Activated CD8-positive, alpha-beta memory T cell treated with anti-CD3 and anti-CD28 coated beads, Interleukin-2, amount 10 ng/mL, durations not matched to agents 7 days and 5 days (primary cell): ENCODE data around the gene FAM171A2. TPM values are rescaled to one million over a fixed set of nuclear protein-coding genes. Genes with fewer than 3 reads are reported as not detected.

ENCODE experiments used
- ATAC-seq: fragments of 150-1000 bp; cut with Tn5 transposase; one replicate; pipeline ENCODE4 v1.10.0; 2021; ENCODE audit warnings: moderate library complexity
- CTCF ChIA-PET: fragments of 350-600 bp; sonication (Branson Sonifier 250); formaldehyde crosslinking; loops from one replicate; lab custom pipeline; 2021; ENCODE audit warnings: antibody characterized with exemption; lab: Charles Lee
- DNase-seq: peaks from one replicate; pipeline ENCODE4 v3.0.0-alpha.2; 2020
- H3K27ac Mint-ChIP-seq: one replicate; pipeline ENCODE4 v1.8.0; 2021; ENCODE audit warnings: mild to moderate bottlenecking, mixed read lengths
- H3K27me3 Mint-ChIP-seq: one replicate; pipeline ENCODE4 v1.8.0; 2021; ENCODE audit warnings: mixed read lengths
- H3K36me3 Mint-ChIP-seq: one replicate; pipeline ENCODE4 v1.8.0; 2021; ENCODE audit warnings: mild to moderate bottlenecking, mixed read lengths
- H3K4me1 Mint-ChIP-seq: one replicate; pipeline ENCODE4 v1.8.0; 2021; ENCODE audit warnings: mixed read lengths
- H3K4me3 Mint-ChIP-seq: one replicate; pipeline ENCODE4 v1.8.0; 2021; ENCODE audit warnings: mild to moderate bottlenecking, moderate library complexity, mixed read lengths
- H3K9me3 Mint-ChIP-seq: one replicate; pipeline ENCODE4 v1.8.0; 2022; ENCODE audit warnings: low read depth, mixed read lengths
- total RNA-seq, 2 experiments: library from RNA; stranded (reverse); gene quantifications; one replicate each; pipeline ENCODE4 v1.2.3, GENCODE V29; 2021

Gene FAM171A2
- total RNA-seq, 2 experiments from 2014 or later = 0.26 TPM; not detected in 1

DNA sequence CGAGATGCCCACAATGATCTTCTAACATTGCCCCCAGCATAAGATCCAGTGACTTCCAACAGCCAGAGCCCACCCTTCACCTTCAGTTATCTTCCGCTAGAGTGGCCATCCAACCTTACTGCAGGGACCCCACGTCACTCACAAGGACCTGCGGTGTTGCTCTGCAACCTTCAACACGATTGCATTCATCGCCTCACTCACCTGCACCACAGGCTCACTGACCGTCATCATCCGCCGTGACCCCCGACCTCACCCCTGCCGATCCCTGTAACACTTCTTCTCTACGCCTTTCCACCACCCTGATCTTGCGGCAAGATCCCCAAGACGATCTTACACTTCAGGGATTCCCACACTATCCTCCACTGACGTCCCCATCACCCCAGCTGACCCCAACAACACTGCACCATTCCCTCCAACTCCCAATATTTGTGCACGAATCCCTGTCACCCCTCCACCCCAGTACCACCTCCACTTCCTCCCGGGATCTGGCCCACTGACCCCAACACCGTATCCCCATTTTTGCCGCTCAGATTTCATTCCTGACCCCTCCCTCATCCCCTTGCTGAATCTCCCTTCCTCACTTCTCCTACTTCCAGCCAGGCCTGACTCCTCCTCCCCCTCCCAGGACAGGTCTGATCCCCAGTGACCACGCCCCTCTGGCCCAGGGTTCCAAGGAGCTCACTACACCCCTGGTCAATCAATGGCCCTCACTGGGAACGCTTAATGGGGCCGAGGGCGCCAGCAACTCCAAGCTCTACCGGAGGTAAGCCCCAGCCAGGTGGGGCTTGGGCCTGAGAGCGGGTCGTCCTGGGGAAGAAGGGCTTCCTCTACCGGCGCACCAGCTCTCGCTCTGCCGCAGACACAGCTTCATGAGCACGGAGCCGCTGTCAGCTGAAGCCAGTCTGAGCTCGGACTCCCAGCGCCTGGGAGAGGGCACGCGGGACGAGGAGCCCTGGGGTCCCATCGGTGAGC, 47.6 kb downstream of the FAM171A2 start:
- H3K4me3 Mint-ChIP-seq = peak overlapping the region; percentile 8
- peaks cover under 1% of the 10 kb centered on the region for H3K36me3 Mint-ChIP-seq
- DNase-seq = no peak
- peaks cover 31% of the 10 kb centered on the region for H3K27me3 Mint-ChIP-seq
- peaks cover 9% of the 10 kb centered on the region for H3K4me1 Mint-ChIP-seq
- CTCF ChIA-PET = interaction anchor here (0.9 to 2.5 kb wide), 8 partner anchors 14 to 217 kb away, joined by 4 to 14 read pairs (median 8); partner anchors contain the start of gene FAM171A2
- no peak for ATAC-seq
- H3K27ac Mint-ChIP-seq = no peak overlapping the region
- no peaks in the 10 kb centered on the region for H3K9me3 Mint-ChIP-seq

DNA sequence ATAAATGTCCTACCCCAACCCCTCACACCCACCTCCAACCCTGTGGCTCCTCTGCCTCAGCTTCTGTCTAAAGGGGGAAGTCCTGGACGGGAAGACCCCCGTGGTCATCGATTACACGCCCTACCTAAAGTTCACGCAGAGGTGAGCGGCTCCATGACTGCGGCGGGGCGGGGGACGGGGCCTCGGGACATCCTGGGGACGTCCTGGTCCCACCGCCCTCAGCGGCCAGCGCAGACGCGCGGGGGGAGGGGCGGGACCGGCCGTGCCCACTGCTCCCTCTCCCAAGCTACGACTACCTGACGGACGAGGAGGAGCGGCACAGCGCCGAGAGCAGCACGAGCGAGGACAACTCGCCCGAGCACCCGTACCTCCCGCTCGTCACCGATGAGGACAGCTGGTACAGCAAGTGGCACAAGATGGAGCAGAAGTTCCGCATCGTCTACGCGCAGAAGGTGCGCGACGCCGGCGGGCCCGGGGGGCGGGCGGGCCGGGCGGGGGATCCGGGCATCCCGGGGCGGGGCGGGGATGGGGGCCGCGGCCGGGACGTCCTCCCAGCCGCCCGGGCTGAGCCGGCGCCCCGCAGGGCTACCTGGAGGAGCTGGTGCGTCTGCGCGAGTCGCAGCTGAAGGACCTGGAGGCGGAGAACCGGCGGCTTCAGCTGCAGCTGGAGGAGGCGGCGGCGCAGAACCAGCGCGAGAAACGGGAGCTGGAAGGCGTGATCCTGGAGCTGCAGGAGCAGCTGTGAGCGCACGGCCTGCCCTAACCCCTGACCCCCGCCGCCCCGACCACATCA, 48.6 kb downstream of the FAM171A2 start:
- Mint-ChIP-seq H3K9me3 (no peaks in the 10 kb centered on the region), H3K4me3 (peak overlapping the region; percentile 59), H3K4me1 (peaks cover 9% of the 10 kb centered on the region), H3K27me3 (peaks cover 31% of the 10 kb centered on the region), H3K27ac (no peak overlapping the region), H3K36me3 (no peaks in the 10 kb centered on the region)
- ATAC-seq (peak; percentile 69), DNase-seq (peak; percentile 56)
- CTCF ChIA-PET = interaction anchor here (0.9 to 2.0 kb wide), 6 partner anchors 16 to 105 kb away, joined by 3 to 11 read pairs (median 5); partner anchors contain the start of gene FAM171A2

DNA sequence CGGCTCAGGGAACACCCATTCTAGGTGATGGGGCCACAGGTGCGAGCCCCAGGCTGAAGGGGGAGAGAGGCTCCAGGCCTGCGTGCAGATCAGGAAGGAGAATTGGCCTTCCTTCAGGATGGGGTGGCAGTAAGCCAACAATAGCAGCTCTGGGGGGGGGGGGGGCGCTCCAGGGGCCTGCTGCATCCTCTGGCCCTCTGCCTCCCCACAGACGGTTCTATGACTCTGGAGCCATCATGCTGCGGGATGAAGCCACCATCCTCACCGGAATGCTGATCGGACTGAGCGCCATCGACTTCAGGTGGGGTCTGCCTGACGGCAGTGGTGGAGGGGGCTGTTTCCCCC, 49.2 kb downstream of the FAM171A2 start:
- H3K36me3 Mint-ChIP-seq = no peaks in the 10 kb centered on the region
- peaks cover 9% of the 10 kb centered on the region for H3K4me1 Mint-ChIP-seq
- no peaks in the 10 kb centered on the region for H3K9me3 Mint-ChIP-seq
- DNase-seq = no peak
- no peak overlapping the region for H3K4me3 Mint-ChIP-seq
- ATAC-seq = no peak
- CTCF ChIA-PET = interaction anchor here (1.0 to 2.0 kb wide), 4 partner anchors 17 to 104 kb away, joined by 3 to 11 read pairs (median 6); no protein-coding TSS in a partner anchor
- no peak overlapping the region for H3K27ac Mint-ChIP-seq
- peaks cover 31% of the 10 kb centered on the region for H3K27me3 Mint-ChIP-seq

DNA sequence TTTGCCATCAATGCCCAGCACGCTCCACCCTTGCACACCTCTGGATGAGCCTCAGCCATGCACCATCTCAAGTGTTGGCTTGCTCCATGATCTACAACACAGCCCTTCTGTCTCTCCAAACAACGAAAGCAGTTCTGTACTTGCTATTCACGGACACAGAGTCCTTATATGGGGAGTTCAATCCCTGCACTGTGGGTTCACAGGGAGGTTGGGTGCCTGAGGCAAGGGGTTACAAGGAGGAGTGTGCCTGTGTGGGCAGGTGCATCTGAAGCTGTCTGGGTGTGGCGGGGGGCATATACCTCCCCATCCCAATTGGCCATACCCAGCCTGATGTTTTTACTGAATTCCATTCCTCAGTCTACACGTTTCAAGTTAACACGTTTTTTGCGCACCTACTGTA, 49.6 kb downstream of the FAM171A2 start:
- H3K27me3 Mint-ChIP-seq = peaks cover 31% of the 10 kb centered on the region
- H3K4me1 Mint-ChIP-seq = peaks cover 12% of the 10 kb centered on the region
- no peaks in the 10 kb centered on the region for H3K9me3 Mint-ChIP-seq
- CTCF ChIA-PET = interaction anchor here (0.7 to 2.0 kb wide), 5 partner anchors 13 to 104 kb away, joined by 3 to 11 read pairs (median 3); no protein-coding TSS in a partner anchor
- no peaks in the 10 kb centered on the region for H3K36me3 Mint-ChIP-seq
- no peak for DNase-seq
- H3K27ac Mint-ChIP-seq = no peak overlapping the region
- ATAC-seq = no peak
- H3K4me3 Mint-ChIP-seq = no peak overlapping the region

DNA sequence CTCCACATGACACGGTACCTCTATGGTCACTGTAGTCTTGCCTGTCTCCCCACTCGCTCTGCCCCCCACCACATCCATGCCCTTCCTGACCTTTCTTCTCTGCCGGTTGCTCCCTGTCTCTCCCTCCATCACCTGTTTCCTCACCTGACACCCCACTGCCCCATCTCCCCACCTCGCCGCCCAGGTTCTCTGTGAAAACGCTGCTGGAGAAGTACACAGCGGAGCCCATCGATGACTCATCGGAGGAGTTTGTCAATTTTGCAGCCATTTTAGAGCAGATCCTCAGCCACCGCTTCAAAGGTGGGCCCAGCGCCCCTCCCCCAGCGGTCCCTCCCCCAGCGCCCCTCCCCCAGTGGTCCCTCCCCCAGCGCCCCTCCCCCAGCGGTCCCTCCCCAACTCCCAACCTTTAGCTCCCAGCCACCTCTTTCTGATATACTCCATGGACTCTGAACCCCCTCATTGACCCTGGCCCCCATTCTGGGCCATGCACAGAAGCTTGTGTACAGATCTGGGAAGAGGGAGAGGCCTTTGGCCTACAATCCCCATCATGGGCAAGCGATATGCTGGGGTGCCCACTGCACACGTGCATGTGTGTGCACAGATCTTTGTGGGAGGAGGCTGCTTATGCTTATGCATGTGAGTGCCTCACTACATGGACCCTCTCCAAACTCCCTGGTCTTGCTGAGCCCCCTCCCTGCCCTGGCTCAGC, 51.1 kb downstream of the FAM171A2 start:
- CTCF ChIA-PET = interaction anchor here (2.5 kb wide), 1 partner anchor 102 kb away, joined by 8 read pairs; no protein-coding TSS in a partner anchor
- H3K4me1 Mint-ChIP-seq = peaks cover 12% of the 10 kb centered on the region
- DNase-seq (no peak), ATAC-seq (no peak)
- H3K27ac Mint-ChIP-seq = no peak overlapping the region
- H3K36me3 Mint-ChIP-seq = no peaks in the 10 kb centered on the region
- peaks cover 33% of the 10 kb centered on the region for H3K27me3 Mint-ChIP-seq
- no peaks in the 10 kb centered on the region for H3K9me3 Mint-ChIP-seq
- no peak overlapping the region for H3K4me3 Mint-ChIP-seq

DNA sequence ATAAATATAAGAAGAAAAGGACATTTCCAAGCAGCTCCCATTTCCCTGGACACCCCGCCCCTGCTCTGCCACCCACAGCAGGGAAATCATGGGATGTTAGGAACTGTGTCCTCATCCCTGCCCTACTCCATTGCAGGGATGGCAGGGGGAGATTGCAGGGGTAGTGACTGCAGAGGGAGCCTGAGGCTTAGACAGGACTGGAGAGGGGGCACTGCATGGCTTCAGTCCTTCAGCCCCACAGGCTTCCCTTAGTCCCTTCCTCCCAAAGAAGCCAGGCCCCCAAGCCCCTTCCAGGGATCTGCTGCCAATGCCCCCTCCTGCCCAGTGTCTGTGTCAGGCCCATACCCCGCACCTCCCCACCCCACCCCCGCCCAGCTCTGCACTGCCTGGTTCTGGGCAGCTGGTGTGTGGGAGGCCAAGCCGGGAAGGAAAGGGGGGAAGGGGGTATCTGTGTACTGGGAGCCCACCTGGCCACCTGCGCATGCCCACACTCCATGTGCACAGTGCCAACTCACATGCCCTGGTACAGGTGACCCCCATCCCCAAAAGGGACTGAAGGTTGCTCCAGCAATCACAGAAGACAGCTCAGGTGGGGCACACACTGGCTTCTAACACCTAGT, 52.0 kb downstream of the FAM171A2 start:
- no peak for DNase-seq
- no peak overlapping the region for H3K4me3 Mint-ChIP-seq
- ATAC-seq = no peak
- H3K4me1 Mint-ChIP-seq = peaks cover 12% of the 10 kb centered on the region
- H3K9me3 Mint-ChIP-seq = no peaks in the 10 kb centered on the region
- H3K27me3 Mint-ChIP-seq = peaks cover 33% of the 10 kb centered on the region
- no peaks in the 10 kb centered on the region for H3K36me3 Mint-ChIP-seq
- CTCF ChIA-PET = interaction anchor here (0.6 to 2.5 kb wide), 3 partner anchors 53 to 101 kb away, joined by 3 to 8 read pairs (median 7); no protein-coding TSS in a partner anchor
- H3K27ac Mint-ChIP-seq = no peak overlapping the region

DNA sequence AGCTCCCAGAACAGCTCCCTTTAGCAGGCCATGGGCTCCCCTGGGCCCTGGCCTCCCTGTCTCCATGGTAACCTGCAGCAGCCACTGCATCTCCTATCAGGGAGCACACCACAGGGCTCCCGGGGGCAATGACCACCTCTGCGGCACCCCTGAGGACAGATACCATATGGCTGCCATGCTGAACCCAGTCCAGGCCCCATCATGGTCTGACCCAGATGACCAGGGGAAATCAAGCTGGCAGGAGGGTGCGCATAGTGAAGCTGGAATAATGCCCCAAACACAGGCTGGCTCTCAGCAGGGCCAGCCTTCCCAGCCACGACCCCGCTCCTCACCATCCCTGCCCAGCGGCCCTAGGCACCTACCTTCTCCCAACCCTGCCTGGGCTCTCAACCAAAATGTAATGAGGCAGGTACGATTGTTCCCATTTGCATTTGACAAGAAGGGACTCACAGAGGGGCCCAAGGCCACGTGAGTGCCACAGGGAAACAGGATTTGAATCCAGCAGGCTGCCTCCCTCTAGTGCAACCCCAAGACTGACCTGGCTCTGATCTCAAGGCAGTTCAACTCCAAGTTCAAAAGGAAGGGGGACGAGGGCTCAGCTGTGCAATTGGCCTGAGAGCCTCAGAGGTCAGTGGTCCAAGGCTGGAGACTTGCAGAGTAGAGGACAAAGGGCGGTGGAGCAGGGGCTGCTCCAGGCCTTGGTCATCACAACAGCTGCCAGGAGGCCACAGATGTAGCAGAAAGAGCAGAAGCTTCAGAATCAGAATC, 52.9 kb downstream of the FAM171A2 start:
- Mint-ChIP-seq H3K27ac (no peak overlapping the region), H3K4me1 (peaks cover 6% of the 10 kb centered on the region), H3K9me3 (no peaks in the 10 kb centered on the region), H3K27me3 (peaks cover 30% of the 10 kb centered on the region), H3K36me3 (no peaks in the 10 kb centered on the region), H3K4me3 (no peak overlapping the region)
- DNase-seq (no peak), ATAC-seq (no peak)
- CTCF ChIA-PET = interaction anchor here (0.6 to 2.5 kb wide), 4 partner anchors 21 to 101 kb away, joined by 3 to 8 read pairs (median 5); no protein-coding TSS in a partner anchor

DNA sequence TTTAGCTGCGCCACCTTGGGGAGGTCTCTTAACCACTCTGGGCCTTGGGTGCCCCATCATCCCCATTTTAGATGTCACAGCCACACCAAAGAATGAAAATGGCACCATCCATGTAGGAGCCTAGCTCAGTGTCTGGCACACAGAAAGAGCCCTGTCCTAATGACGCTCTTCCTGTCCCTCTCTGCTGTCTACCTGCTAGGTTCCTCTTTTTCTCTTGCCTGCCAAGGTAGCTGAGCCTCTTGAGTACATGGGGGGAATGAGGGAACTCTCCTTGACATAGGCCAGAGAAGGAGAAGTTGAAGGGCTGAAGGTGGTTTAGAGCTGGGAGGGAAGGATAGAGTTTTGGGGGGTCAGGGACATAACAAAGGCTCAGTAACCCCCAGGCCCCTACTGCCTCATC, 53.5 kb downstream of the FAM171A2 start:
- Mint-ChIP-seq H3K27ac (no peak overlapping the region), H3K9me3 (no peaks in the 10 kb centered on the region), H3K27me3 (peaks cover 25% of the 10 kb centered on the region), H3K4me3 (no peak overlapping the region), H3K4me1 (peaks cover 3% of the 10 kb centered on the region), H3K36me3 (no peaks in the 10 kb centered on the region)
- ATAC-seq = no peak
- CTCF ChIA-PET = no interaction called here
- DNase-seq = no peak

DNA sequence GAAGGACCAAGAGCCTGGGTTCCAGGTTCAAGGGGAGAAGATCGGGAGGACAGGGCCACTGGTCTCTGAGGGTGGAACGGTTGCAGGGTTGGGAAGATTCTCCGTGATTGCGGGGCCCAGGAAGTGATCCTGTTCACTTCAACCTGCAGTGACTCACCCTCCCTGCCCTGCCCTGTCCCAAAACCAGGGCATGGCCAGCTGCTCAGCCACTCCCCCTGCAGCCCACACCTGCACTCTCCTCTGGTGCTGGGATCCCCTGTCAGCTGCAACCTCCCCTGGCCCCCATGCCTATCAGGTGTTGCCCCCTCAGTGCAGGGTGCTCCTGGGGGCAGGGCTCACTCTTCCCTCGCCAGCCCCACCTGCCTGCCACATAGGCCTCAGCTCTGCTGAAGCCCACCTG, 54.2 kb downstream of the FAM171A2 start:
- CTCF ChIA-PET = no interaction called here
- Mint-ChIP-seq H3K27me3 (peaks cover 27% of the 10 kb centered on the region), H3K4me1 (peaks cover 3% of the 10 kb centered on the region), H3K9me3 (no peaks in the 10 kb centered on the region), H3K36me3 (no peaks in the 10 kb centered on the region), H3K27ac (no peak overlapping the region), H3K4me3 (no peak overlapping the region)
- DNase-seq (peak; percentile 39), ATAC-seq (no peak)

DNA sequence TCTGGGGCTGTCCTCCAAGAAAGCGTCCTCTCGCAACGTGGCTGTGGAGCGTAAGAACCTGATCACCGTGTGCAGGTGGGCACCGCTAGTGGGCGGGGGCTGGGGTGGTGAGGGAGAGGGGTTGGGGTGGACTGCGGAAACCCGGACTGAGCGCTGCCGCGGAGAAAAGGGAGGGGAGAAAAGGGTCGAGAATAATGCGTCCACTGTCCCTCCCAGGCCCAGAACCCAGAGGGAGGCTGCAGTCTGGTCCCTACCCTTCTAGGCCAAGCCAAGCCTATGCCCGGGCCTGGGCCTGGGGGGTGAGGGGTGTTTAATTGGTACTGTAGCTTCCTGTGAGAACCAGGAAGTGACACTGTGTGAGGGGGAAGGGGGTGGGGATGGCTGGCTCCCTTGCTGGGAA, 54.8 kb downstream of the FAM171A2 start:
- CTCF ChIA-PET = interaction anchor here (1.4 kb wide), 1 partner anchor 99 kb away, joined by 5 read pairs; no protein-coding TSS in a partner anchor
- peaks cover 5% of the 10 kb centered on the region for H3K4me1 Mint-ChIP-seq
- DNase-seq (no peak), ATAC-seq (no peak)
- H3K4me3 Mint-ChIP-seq = no peak overlapping the region
- no peaks in the 10 kb centered on the region for H3K36me3 Mint-ChIP-seq
- no peaks in the 10 kb centered on the region for H3K9me3 Mint-ChIP-seq
- H3K27ac Mint-ChIP-seq = no peak overlapping the region
- peaks cover 25% of the 10 kb centered on the region for H3K27me3 Mint-ChIP-seq

DNA sequence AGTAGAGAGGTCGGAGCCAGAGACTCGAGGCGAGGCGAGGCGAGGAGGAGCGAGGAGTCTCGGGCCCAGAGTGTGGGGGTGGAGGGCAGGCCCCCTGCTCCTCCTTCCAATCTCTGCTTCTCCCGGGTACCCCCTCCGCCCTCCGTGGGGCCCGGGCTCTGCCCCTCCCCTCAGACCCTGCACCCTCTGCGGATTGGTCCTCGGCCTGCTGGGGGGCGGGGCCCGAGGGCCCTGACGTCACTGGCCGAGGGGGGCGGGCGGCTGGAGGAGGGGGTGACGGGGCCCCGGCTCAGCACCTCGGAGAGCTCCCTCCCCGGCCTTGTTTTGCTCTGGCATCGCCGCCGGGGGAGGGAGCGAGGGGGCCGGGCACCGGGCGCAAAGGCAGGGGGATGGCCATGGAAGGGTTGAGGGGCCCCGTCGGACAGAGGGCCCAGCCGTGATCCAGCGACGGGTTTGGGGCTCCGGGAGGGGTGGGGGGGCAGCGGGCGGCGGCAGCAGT, 55.3 kb downstream of the FAM171A2 start, which contains the start of gene RUNDC3A:
TSS of gene RUNDC3A (plus strand) at position 282 of the 499 bp plus-strand sequence. CDS start 232 bp downstream, outside the sequence.
- CTCF ChIA-PET = interaction anchor here (0.6 to 1.4 kb wide), 2 partner anchors 37 to 98 kb away, joined by 4 to 5 read pairs; no protein-coding TSS in a partner anchor
- H3K27me3 Mint-ChIP-seq = peaks cover 26% of the 10 kb centered on the region
- H3K4me3 Mint-ChIP-seq = no peak within 1 kb of the TSS
- H3K27ac Mint-ChIP-seq = no peak within 1 kb of the TSS
- H3K9me3 Mint-ChIP-seq = no peaks in the 10 kb centered on the region
- H3K36me3 Mint-ChIP-seq = no peaks in the 10 kb centered on the region
- ATAC-seq (peak; percentile 89), DNase-seq (peak; percentile 83)
- peaks cover 5% of the 10 kb centered on the region for H3K4me1 Mint-ChIP-seq
